ENCODE data around the gene PAFAH2.
A peak's percentile ranks its signal among the peaks of the same experiment; 100 is the strongest.

Gene PAFAH2

GRCh38 chr1:25997828-25998761 lies at the start of gene PAFAH2:
Gene PAFAH2, minus strand, starts transcription at chr1:25998063. Its CDS starts 7,247 bp downstream, at chr1:25990816.
- peaks cover 5% of the 10 kb centered on the region for H3K27me3 Mint-ChIP-seq (ENCODE audit: low read depth)
- TF ChIP-seq CTCF (IDR thresholded peaks at IDR 0.05; ENCODE audit: unreplicated experiment in 3 of 3), result peak; percentile 92 to 99 (median 93)
- peak within 1 kb of the TSS; percentile 91 to 95 (median 93) for H3K4me3 Mint-ChIP-seq
- H3K36me3 Mint-ChIP-seq (ENCODE audit: low read depth), result no peaks in the 10 kb centered on the region
- H3K4me1 Mint-ChIP-seq, result peaks cover 49% of the 10 kb centered on the region
- no peaks in the 10 kb centered on the region for H3K9me3 Mint-ChIP-seq
- H3K27ac Mint-ChIP-seq, result peak within 1 kb of the TSS; percentile 95 to 97 (median 97)

GRCh38 chr1:26047278-26047874 lies 49.5 kb upstream of the PAFAH2 start:
- H3K4me3 Mint-ChIP-seq, result peak overlapping the region in 1 of 3 experiments; percentile 69

GRCh38 chr1:26046246-26047095 lies 48.6 kb upstream of the PAFAH2 start:
- Mint-ChIP-seq H3K4me3 (peak overlapping the region in 2 of 3 experiments; percentile 46 to 69), H3K36me3 (ENCODE audit: low read depth) (no peaks in the 10 kb centered on the region), H3K4me1 (no peaks in the 10 kb centered on the region), H3K27ac (no peak overlapping the region), H3K9me3 (no peaks in the 10 kb centered on the region), H3K27me3 (ENCODE audit: low read depth) (peaks cover 98% of the 10 kb centered on the region)
- no peak for TF ChIP-seq CTCF (IDR thresholded peaks at IDR 0.05; ENCODE audit: unreplicated experiment in 3 of 3)

More at GRCh38 chr1:26047278-26047874, 49.5 kb upstream of the PAFAH2 start:
- no peaks in the 10 kb centered on the region for H3K4me1 Mint-ChIP-seq
- no peaks in the 10 kb centered on the region for H3K9me3 Mint-ChIP-seq
- peaks cover 95% of the 10 kb centered on the region for H3K27me3 Mint-ChIP-seq (ENCODE audit: low read depth)
- H3K27ac Mint-ChIP-seq, result no peak overlapping the region
- no peak for TF ChIP-seq CTCF (IDR thresholded peaks at IDR 0.05; ENCODE audit: unreplicated experiment in 3 of 3)
- H3K36me3 Mint-ChIP-seq (ENCODE audit: low read depth), result no peaks in the 10 kb centered on the region

- TF ChIP-seq CTCF (IDR thresholded peaks at IDR 0.05; ENCODE audit: unreplicated experiment in 3 of 3), result no peak
- Mint-ChIP-seq H3K4me3 (peak within 1 kb of the TSS; percentile 15 to 80 (median 61)), H3K36me3 (ENCODE audit: low read depth) (no peaks in the 10 kb centered on the region), H3K27ac (no peak within 1 kb of the TSS), H3K27me3 (ENCODE audit: low read depth) (peaks cover 98% of the 10 kb centered on the region), H3K9me3 (no peaks in the 10 kb centered on the region), H3K4me1 (no peaks in the 10 kb centered on the region)
These were observed 47.9 kb upstream of the PAFAH2 start, which contains the start of gene SLC30A2 for GRCh38 chr1:26045722-26046245. Gene SLC30A2, minus strand, starts transcription at chr1:26046118. Its CDS starts 222 bp downstream, at chr1:26045896.

GRCh38 chr1:26044971-26045721 lies 47.3 kb upstream of the PAFAH2 start:
- Mint-ChIP-seq H3K4me1 (no peaks in the 10 kb centered on the region), H3K27me3 (ENCODE audit: low read depth) (peaks cover 95% of the 10 kb centered on the region), H3K36me3 (ENCODE audit: low read depth) (no peaks in the 10 kb centered on the region), H3K9me3 (no peaks in the 10 kb centered on the region), H3K27ac (no peak overlapping the region), H3K4me3 (peak overlapping the region; percentile 15 to 80 (median 61))
- no peak for TF ChIP-seq CTCF (IDR thresholded peaks at IDR 0.05; ENCODE audit: unreplicated experiment in 3 of 3)

All from nephron (organoid).